ENCODE results near the gene OPRL1. TPM values are rescaled to one million over a fixed set of nuclear protein-coding genes. Genes with fewer than 3 reads are reported as not detected.

The OPRL1 gene
- total RNA-seq, 1 experiment from 2014 or later, result 34.0 TPM

DNA sequence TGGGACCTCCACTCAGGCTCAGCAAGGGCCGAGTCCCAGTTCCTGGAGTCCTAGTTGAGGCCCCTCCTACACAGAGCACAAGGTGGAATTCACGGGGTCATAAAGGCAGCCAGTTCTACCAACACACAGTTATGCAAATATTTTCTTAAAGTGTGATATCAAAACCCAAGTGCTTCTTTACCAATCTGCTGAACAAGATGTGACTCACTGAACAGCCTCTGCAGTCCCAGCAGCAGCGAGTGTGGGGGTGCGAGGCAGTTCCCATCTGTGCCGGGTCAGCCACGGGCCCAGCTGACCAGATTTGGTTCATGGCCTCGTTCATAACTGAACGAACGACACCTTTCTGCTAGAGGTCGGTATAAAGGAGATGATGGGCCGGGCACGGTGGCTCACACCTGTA lies 21.3 kb upstream of the OPRL1 start:
- Histone ChIP-seq H3K27me3 (ENCODE audit: low read length) (no peaks in the 10 kb centered on the region), H2AFZ (ENCODE audit: low read length) (no peak overlapping the region; the same call in 1 of the 2 replicates), H3K36me3 (ENCODE audit: insufficient read depth, low read length) (no peaks in the 10 kb centered on the region), H3K4me1 (ENCODE audit: low read length) (peaks cover 31% of the 10 kb centered on the region), H3K9ac (ENCODE audit: low read length) (peak overlapping the region; percentile 66), H3K4me2 (ENCODE audit: low read depth, low read length, poor library complexity, severe bottlenecking) (peak overlapping the region; percentile 46), H3K4me3 (ENCODE audit: low read length) (peak overlapping the region; percentile 44; the same call in 1 of the 2 replicates), H3K9me3 (ENCODE audit: low read length) (no peaks in the 10 kb centered on the region), H3K27ac (ENCODE audit: low read length) (no peak overlapping the region), H3K9me2 (replicated peaks; ENCODE audit: insufficient read depth, low read length) (no peaks in the 10 kb centered on the region), H4K20me1 (ENCODE audit: insufficient read depth, low read depth, low read length) (no peaks in the 10 kb centered on the region), H3K79me2 (ENCODE audit: low read length) (peaks cover 3% of the 10 kb centered on the region)
- peak; percentile 67 for DNase-seq

GRCh38 chr20:64062276-64062595 lies 17.6 kb upstream of the OPRL1 start:
- no peaks in the 10 kb centered on the region for H3K9me3 ChIP-seq (ENCODE audit: low read length)
- 0 out of 2 replicates have a peak overlapping the region, but pooled peaks have one; percentile 81 for H2AFZ ChIP-seq (ENCODE audit: low read length)
- no peaks in the 10 kb centered on the region for H3K9me2 ChIP-seq (replicated peaks; ENCODE audit: insufficient read depth, low read length)
- H3K4me3 ChIP-seq (ENCODE audit: low read length), result peak overlapping the region; percentile 85
- H3K4me1 ChIP-seq (ENCODE audit: low read length), result peaks cover 58% of the 10 kb centered on the region
- H3K27ac ChIP-seq (ENCODE audit: low read length), result no peak overlapping the region
- peak overlapping the region; percentile 98 for H3K9ac ChIP-seq (ENCODE audit: low read length)
- H3K4me2 ChIP-seq (ENCODE audit: low read depth, low read length, poor library complexity, severe bottlenecking), result peak overlapping the region; percentile 91
- H3K36me3 ChIP-seq (ENCODE audit: insufficient read depth, low read length), result no peaks in the 10 kb centered on the region
- no peaks in the 10 kb centered on the region for H3K27me3 ChIP-seq (ENCODE audit: low read length)
- H4K20me1 ChIP-seq (ENCODE audit: insufficient read depth, low read depth, low read length), result no peaks in the 10 kb centered on the region
- H3K79me2 ChIP-seq (ENCODE audit: low read length), result peaks cover 17% of the 10 kb centered on the region
- no peak for DNase-seq

- peak within 1 kb of the TSS; percentile 98 for H3K9ac ChIP-seq (ENCODE audit: low read length)
- peak within 1 kb of the TSS; percentile 97 for H3K27ac ChIP-seq (ENCODE audit: low read length)
- no peaks in the 10 kb centered on the region for H3K36me3 ChIP-seq (ENCODE audit: insufficient read depth, low read length)
- H4K20me1 ChIP-seq (ENCODE audit: insufficient read depth, low read depth, low read length), result no peaks in the 10 kb centered on the region
- DNase-seq, result peak; percentile 97
- no peaks in the 10 kb centered on the region for H3K9me2 ChIP-seq (replicated peaks; ENCODE audit: insufficient read depth, low read length)
- H2AFZ ChIP-seq (ENCODE audit: low read length), result peak within 1 kb of the TSS; percentile 81; the same call in 1 of the 2 replicates
- H3K79me2 ChIP-seq (ENCODE audit: low read length), result peaks cover 17% of the 10 kb centered on the region
- no peaks in the 10 kb centered on the region for H3K27me3 ChIP-seq (ENCODE audit: low read length)
- peaks cover 58% of the 10 kb centered on the region for H3K4me1 ChIP-seq (ENCODE audit: low read length)
- H3K4me2 ChIP-seq (ENCODE audit: low read depth, low read length, poor library complexity, severe bottlenecking), result peak within 1 kb of the TSS; percentile 91
- H3K4me3 ChIP-seq (ENCODE audit: low read length), result peak within 1 kb of the TSS; percentile 85
- no peaks in the 10 kb centered on the region for H3K9me3 ChIP-seq (ENCODE audit: low read length)
These were observed 17.1 kb upstream of the OPRL1 start, which contains the start of gene TCEA2 for GRCh38 chr20:64062596-64063388. TSS of gene TCEA2 (plus strand) at chr20:64063198. CDS start at chr20:64063313, 115 bp downstream.

- Histone ChIP-seq H3K79me2 (ENCODE audit: low read length) (peaks cover 17% of the 10 kb centered on the region), H3K4me1 (ENCODE audit: low read length) (peaks cover 58% of the 10 kb centered on the region), H2AFZ (ENCODE audit: low read length) (no peak overlapping the region), H3K9me3 (ENCODE audit: low read length) (no peaks in the 10 kb centered on the region), H3K27ac (ENCODE audit: low read length) (peak overlapping the region; percentile 97), H3K36me3 (ENCODE audit: insufficient read depth, low read length) (no peaks in the 10 kb centered on the region), H3K4me2 (ENCODE audit: low read depth, low read length, poor library complexity, severe bottlenecking) (peak overlapping the region; percentile 91), H4K20me1 (ENCODE audit: insufficient read depth, low read depth, low read length) (no peaks in the 10 kb centered on the region), H3K27me3 (ENCODE audit: low read length) (no peaks in the 10 kb centered on the region), H3K9me2 (replicated peaks; ENCODE audit: insufficient read depth, low read length) (no peaks in the 10 kb centered on the region), H3K9ac (ENCODE audit: low read length) (peak overlapping the region; percentile 98), H3K4me3 (ENCODE audit: low read length) (peak overlapping the region; percentile 85)
- DNase-seq, result peak; percentile 77
These were observed 16.3 kb upstream of the OPRL1 start for GRCh38 chr20:64063389-64064144.

DNA sequence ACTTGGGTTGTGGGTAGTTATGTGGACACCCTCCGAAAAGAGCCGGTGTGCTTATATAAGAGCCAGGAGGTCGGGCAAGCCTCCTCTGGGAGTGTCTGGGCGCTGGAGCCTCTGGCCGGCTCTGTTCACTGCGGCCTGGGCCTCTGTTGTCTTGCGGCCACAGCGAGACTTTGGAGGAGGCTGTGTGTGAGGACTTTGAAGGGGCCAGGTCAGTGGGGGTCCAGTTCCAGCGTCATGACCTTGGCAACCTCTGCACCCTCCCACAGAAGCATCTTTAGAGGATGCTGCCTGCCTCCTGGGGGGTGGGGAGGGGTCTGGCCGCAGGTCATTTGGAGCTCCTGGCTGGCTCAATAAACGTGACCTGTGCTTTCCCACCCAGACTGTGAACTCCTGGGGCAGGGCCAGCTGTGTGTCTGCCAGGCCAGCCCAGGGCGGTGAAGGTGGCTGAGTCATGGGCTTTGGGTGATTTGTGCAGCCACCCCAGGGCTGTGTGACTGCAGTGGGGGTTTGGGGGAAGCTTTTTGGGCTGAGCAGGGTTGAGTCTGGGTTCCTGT lies 15.7 kb upstream of the OPRL1 start:
- no peaks in the 10 kb centered on the region for H3K9me2 ChIP-seq (replicated peaks; ENCODE audit: insufficient read depth, low read length)
- peak overlapping the region; percentile 85 for H3K4me3 ChIP-seq (ENCODE audit: low read length)
- H3K4me2 ChIP-seq (ENCODE audit: low read depth, low read length, poor library complexity, severe bottlenecking), result peak overlapping the region; percentile 91
- peak overlapping the region; percentile 97 for H3K27ac ChIP-seq (ENCODE audit: low read length)
- DNase-seq, result peak; percentile 62
- H3K9me3 ChIP-seq (ENCODE audit: low read length), result no peaks in the 10 kb centered on the region
- H3K27me3 ChIP-seq (ENCODE audit: low read length), result no peaks in the 10 kb centered on the region
- peaks cover 17% of the 10 kb centered on the region for H3K79me2 ChIP-seq (ENCODE audit: low read length)
- no peaks in the 10 kb centered on the region for H3K36me3 ChIP-seq (ENCODE audit: insufficient read depth, low read length)
- peaks cover 2% of the 10 kb centered on the region; the same call in 1 of the 2 replicates for H4K20me1 ChIP-seq (ENCODE audit: insufficient read depth, low read depth, low read length)
- peak overlapping the region; percentile 98 for H3K9ac ChIP-seq (ENCODE audit: low read length)
- peaks cover 62% of the 10 kb centered on the region for H3K4me1 ChIP-seq (ENCODE audit: low read length)
- no peak overlapping the region for H2AFZ ChIP-seq (ENCODE audit: low read length)

GRCh38 chr20:64065062-64065973 lies 14.6 kb upstream of the OPRL1 start:
- Histone ChIP-seq H3K27me3 (ENCODE audit: low read length) (no peaks in the 10 kb centered on the region), H3K79me2 (ENCODE audit: low read length) (peaks cover 17% of the 10 kb centered on the region), H3K4me2 (ENCODE audit: low read depth, low read length, poor library complexity, severe bottlenecking) (peak overlapping the region; percentile 91), H3K9me3 (ENCODE audit: low read length) (no peaks in the 10 kb centered on the region), H3K9me2 (replicated peaks; ENCODE audit: insufficient read depth, low read length) (no peaks in the 10 kb centered on the region), H3K4me3 (ENCODE audit: low read length) (peak overlapping the region; percentile 85; the same call in 1 of the 2 replicates), H2AFZ (ENCODE audit: low read length) (no peak overlapping the region), H3K4me1 (ENCODE audit: low read length) (peaks cover 73% of the 10 kb centered on the region), H4K20me1 (ENCODE audit: insufficient read depth, low read depth, low read length) (peaks cover 3% of the 10 kb centered on the region; the same call in 1 of the 2 replicates), H3K9ac (ENCODE audit: low read length) (peak overlapping the region; percentile 98), H3K36me3 (ENCODE audit: insufficient read depth, low read length) (no peaks in the 10 kb centered on the region), H3K27ac (ENCODE audit: low read length) (peak overlapping the region; percentile 97)
- DNase-seq, result peak; percentile 84

DNA sequence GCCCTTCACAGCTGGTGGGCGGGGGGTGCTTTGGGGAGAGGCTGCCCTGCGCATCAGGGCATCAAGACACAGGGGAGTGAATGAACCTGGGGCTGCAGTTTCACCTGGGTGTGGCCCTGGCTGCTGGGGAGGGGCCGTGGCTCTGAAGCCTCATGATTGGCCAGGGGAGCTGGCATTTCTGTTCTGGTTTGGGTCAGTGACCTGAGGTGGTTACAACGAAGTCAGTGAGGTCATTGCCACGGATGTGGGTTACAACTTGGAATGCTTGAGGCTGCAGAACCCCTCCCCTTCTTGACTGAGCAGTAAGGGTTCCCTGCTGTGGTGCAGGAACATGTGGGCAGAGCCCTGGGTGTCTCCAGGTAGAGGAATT lies 13.9 kb upstream of the OPRL1 start:
- no peak overlapping the region for H2AFZ ChIP-seq (ENCODE audit: low read length)
- no peaks in the 10 kb centered on the region for H3K9me2 ChIP-seq (replicated peaks; ENCODE audit: insufficient read depth, low read length)
- H3K27me3 ChIP-seq (ENCODE audit: low read length), result no peaks in the 10 kb centered on the region
- H3K36me3 ChIP-seq (ENCODE audit: insufficient read depth, low read length), result no peaks in the 10 kb centered on the region
- H4K20me1 ChIP-seq (ENCODE audit: insufficient read depth, low read depth, low read length), result peaks cover 3% of the 10 kb centered on the region; the same call in 1 of the 2 replicates
- H3K9ac ChIP-seq (ENCODE audit: low read length), result peak overlapping the region; percentile 98
- peaks cover 17% of the 10 kb centered on the region for H3K79me2 ChIP-seq (ENCODE audit: low read length)
- no peaks in the 10 kb centered on the region for H3K9me3 ChIP-seq (ENCODE audit: low read length)
- H3K4me2 ChIP-seq (ENCODE audit: low read depth, low read length, poor library complexity, severe bottlenecking), result peak overlapping the region; percentile 91
- DNase-seq, result peak; percentile 87
- H3K27ac ChIP-seq (ENCODE audit: low read length), result peak overlapping the region; percentile 97
- peaks cover 79% of the 10 kb centered on the region for H3K4me1 ChIP-seq (ENCODE audit: low read length)
- H3K4me3 ChIP-seq (ENCODE audit: low read length), result peak overlapping the region; percentile 53; the same call in 1 of the 2 replicates

Data from Karpas-422 (cell line).